ENCODE results near the gene TMEM272.

Gene TMEM272

DNA sequence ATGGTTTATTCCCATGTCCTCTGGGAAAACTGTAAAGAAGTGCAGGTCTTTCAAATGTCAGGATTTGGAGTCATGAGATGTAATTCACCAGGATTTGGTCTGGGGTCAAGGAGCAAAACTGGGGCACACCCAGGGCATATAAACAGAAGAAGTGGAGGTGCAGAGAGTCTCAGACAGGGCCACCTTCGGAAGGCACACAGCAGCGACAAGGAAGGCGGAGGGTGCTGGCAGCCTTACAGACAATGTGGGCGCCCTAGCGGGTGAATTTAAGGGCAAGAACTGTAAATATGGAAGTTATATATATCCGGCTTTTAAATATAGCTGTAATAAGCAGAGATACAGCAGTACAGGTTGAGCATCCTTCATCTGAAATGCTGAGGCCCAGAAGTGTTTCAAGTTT lies 72.2 kb downstream of the TMEM272 start:
- TF ChIP-seq CTCF (IDR thresholded peaks at IDR 0.05; ENCODE audit: low read depth, low read length, missing control alignments): no peak
- in situ Hi-C loops (cut with HindIII; ENCODE audit: low sequenced_read_pairs): no loop called here

DNA sequence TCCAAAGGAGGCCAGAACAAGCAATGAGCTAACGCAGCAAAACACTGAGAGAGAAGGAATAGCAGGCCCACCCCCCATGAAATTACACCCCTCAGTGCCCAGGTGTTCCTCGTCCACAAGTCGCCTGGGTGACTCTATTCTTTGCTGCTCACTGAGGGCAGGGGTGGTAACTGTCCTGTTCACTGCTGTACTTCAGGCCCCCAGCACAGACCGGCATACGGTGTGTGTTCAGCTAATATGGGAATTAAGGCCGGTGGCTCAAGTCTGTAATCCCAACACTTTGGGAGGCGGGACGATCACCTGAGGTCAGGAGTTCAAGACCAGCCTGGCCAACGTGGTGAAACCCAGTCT lies 72.9 kb downstream of the TMEM272 start:
- TF ChIP-seq CTCF (IDR thresholded peaks at IDR 0.05; ENCODE audit: low read depth, low read length, missing control alignments): no peak
- H3K4me3 ChIP-seq (ENCODE audit: low read depth, low read length): no peak overlapping the region
- in situ Hi-C loops (cut with HindIII; ENCODE audit: low sequenced_read_pairs): no loop called here
- no peak for DNase-seq (ENCODE audit: low read depth)

More for the DNA sequence above, 72.2 kb downstream of the TMEM272 start:
- no peak overlapping the region for H3K4me3 ChIP-seq (ENCODE audit: low read depth, low read length)
- no peak for DNase-seq (ENCODE audit: low read depth)

DNA sequence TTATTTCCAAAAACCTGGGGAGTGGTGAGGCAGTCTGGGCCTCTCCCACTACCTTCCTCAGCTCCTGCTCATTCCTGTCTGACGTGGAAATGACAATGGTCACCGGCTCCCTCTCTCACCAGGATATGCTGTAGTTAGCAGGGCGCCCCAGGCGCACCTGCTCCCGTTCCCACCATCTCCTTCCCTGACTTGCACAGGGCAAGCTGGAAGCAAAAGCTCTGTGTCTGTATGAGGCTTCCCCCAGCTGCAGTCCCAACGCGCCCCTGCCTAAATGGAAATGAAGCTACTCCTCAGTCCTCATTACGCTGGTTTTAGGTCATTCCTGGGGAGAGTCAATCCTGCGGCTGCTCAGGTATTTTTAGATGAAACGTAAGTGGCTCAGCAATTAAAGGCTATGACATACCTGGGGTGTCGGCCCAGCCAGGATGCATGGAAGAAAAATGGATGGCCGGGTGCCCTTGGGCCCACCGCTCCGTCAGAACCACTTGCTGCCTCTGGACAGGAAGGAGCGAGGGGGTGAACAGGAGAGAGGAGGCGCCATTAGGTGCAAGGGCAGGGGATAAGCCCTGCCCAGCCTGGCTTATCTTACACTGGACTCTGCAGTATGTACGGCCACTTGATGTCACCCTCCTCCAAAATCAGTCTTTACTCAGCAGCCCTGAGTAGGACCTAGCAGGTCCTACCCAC lies 73.4 kb downstream of the TMEM272 start:
- no peak for TF ChIP-seq CTCF (IDR thresholded peaks at IDR 0.05; ENCODE audit: low read depth, low read length, missing control alignments)
- in situ Hi-C loops (cut with HindIII; ENCODE audit: low sequenced_read_pairs): no loop called here
- no peak overlapping the region for H3K4me3 ChIP-seq (ENCODE audit: low read depth, low read length)
- DNase-seq (ENCODE audit: low read depth): no peak

DNA sequence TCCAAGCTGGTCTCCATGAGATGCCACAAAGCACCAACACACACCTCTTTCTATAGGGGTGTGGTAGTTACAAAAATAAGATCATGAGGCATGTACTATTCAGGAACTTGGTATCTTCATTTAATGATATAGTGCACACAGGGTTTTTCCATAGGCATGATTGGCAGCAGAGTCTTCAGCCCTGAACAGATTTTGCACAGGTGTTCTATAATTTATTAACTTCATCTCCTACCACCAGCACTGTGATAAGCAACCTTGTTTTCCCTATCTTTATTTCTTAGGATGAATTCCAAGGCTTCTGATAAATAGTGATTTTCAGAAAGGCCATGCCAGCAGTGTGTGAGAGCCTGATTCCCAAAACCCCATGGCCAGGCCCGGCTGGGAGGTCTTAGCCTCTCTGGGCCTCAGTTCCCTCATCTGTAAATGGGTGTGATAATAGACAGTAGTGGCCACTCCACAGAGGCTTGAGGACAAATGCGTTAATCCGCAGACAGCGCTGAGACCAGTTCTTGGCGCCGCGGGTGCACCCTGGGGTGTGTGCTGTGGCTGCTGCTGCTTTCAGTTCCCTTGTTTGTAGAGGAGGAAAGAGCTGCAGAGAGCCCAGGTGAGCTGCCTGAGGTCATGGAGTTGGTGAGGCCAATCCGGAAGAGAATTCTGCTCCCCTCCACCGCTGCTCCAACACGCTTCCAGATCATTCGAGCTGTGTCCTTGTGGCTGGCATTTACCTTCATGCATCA lies 74.1 kb downstream of the TMEM272 start:
- no peak overlapping the region for H3K4me3 ChIP-seq (ENCODE audit: low read depth, low read length)
- no peak for DNase-seq (ENCODE audit: low read depth)
- no peak for TF ChIP-seq CTCF (IDR thresholded peaks at IDR 0.05; ENCODE audit: low read depth, low read length, missing control alignments)
- in situ Hi-C loops (cut with HindIII; ENCODE audit: low sequenced_read_pairs): no loop called here

DNA sequence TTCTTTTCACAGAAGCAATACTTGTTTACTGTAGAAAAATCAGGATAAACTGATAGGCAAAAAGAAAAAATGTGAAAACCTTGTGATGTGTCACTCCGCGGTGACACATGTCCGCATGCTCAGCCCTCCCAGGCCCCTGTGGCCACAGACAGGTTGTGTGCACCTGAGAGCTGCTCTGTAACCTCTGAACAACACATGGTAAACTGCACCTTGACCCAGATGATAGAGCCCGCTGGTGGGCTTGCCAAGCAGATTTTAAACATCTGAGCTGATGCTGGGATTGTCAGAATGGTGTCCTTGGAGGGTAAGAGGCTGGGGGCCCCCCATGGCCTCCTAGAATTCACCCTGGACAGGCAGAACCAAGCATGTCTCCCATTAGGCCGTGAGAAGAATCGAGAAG lies 74.8 kb downstream of the TMEM272 start:
- in situ Hi-C loops (cut with HindIII; ENCODE audit: low sequenced_read_pairs): no loop called here
- no peak for DNase-seq (ENCODE audit: low read depth)
- no peak overlapping the region for H3K4me3 ChIP-seq (ENCODE audit: low read depth, low read length)
- TF ChIP-seq CTCF (IDR thresholded peaks at IDR 0.05; ENCODE audit: low read depth, low read length, missing control alignments): no peak

DNA sequence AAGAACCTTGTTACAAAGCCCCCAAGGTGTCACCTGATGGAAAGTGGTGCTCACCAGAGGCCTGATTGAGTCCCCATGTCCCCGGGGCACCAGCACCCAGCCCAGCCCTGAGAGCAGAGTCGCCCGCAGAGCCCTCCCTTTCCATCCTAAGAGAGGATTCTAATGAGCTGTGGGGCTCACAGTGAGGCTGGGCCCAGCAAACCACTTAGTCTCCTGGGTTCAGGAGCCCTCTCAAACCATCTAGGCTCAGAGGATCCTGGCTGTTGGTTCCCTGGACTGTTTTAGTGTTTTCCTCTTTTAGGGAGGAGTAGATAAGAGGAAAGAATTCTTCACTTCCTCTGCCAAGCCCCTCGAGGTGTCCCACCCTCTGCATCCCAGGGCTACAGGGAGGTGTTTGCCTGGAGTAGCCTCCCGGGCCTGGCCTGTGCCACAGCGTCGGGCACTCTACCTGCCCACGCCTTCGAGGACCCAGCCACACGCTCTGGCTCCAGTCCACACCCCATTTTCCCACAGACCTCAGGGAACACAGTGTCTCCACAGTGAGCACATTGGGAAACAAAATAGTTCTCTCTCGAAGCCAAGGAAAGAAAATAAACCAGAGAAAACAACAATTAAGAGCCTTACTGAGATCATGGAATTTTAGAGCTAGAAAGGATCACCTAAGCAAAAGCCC lies 75.4 kb downstream of the TMEM272 start:
- in situ Hi-C loops (cut with HindIII; ENCODE audit: low sequenced_read_pairs): no loop called here
- DNase-seq (ENCODE audit: low read depth): no peak

More for the DNA sequence above, 75.4 kb downstream of the TMEM272 start:
- no peak overlapping the region for H3K4me3 ChIP-seq (ENCODE audit: low read depth, low read length)
- TF ChIP-seq CTCF (IDR thresholded peaks at IDR 0.05; ENCODE audit: low read depth, low read length, missing control alignments): no peak
